Caco-2 (cell line): ENCODE data around the gene ITGA11. TPM values are rescaled to one million over a fixed set of nuclear protein-coding genes. Genes with fewer than 3 reads are reported as not detected.

ENCODE experiments used
- BruUV-seq: library from RNA; stranded (reverse); fragments of 400-500 nt; replicated peaks from 2 replicates; lab custom pipeline; 2021; lab: Mats Ljungman, UMichigan
- CTCF ChIA-PET: fragments of 300-600 bp; sonication (Branson Sonifier 250); formaldehyde crosslinking; loops from one replicate; lab custom pipeline; 2022; ENCODE audit warnings: antibody characterized with exemption; lab: Charles Lee
- POLR2A ChIA-PET: fragments of 300-600 bp; sonication (Branson Sonifier 250); formaldehyde crosslinking; loops from one replicate; lab custom pipeline; 2022; ENCODE audit warnings: antibody characterized with exemption; lab: Charles Lee
- DNase-seq, 2 experiments: peaks; one replicate each; pipeline versions ENCODE4 v3.0.0 to v3.0.0-alpha.2; 2020 to 2022
- H3K27me3 ChIP-seq: replicated peaks from 2 replicates; pipeline ENCODE4 v1.6.0; 2011; ENCODE audit warnings: low read length; ENCODE audit not compliant: control insufficient read depth, insufficient read depth
- H3K36me3 ChIP-seq: 2 replicates; pipeline ENCODE4 v1.5.1; 2011; ENCODE audit warnings: low read length; ENCODE audit not compliant: control insufficient read depth, insufficient read depth
- H3K4me1 ChIP-seq: fragments of 250-450 bp; sonication (Bioruptor Pico); 2 replicates; pipeline ENCODE4 v1.5.1; 2020; ENCODE audit warnings: mild to moderate bottlenecking
- H3K4me3 ChIP-seq: 2 replicates; pipeline ENCODE4 v1.5.1; 2011; ENCODE audit warnings: low read depth, mild to moderate bottlenecking, control low read depth, low read length
- H3K9me3 ChIP-seq: fragments of 250-450 bp; sonication (Bioruptor Pico); 2 replicates; pipeline ENCODE4 v1.5.1; 2020; ENCODE audit warnings: mild to moderate bottlenecking, moderate library complexity
- H3K27ac Mint-ChIP-seq: one replicate; pipeline ENCODE4 v1.8.0; 2022; ENCODE audit warnings: mixed read lengths; ENCODE audit not compliant: unreplicated experiment
- H3K27me3 Mint-ChIP-seq: one replicate; pipeline ENCODE4 v1.8.0; 2022; ENCODE audit warnings: mixed read lengths; ENCODE audit not compliant: insufficient read depth, unreplicated experiment
- H3K36me3 Mint-ChIP-seq: one replicate; pipeline ENCODE4 v1.8.0; 2022; ENCODE audit warnings: mild to moderate bottlenecking, mixed read lengths; ENCODE audit not compliant: insufficient read depth, unreplicated experiment
- H3K4me1 Mint-ChIP-seq: one replicate; pipeline ENCODE4 v1.8.0; 2022; ENCODE audit warnings: low read depth, mixed read lengths; ENCODE audit not compliant: unreplicated experiment
- H3K4me3 Mint-ChIP-seq: one replicate; pipeline ENCODE4 v1.8.0; 2022; ENCODE audit warnings: mild to moderate bottlenecking, moderate library complexity, mixed read lengths; ENCODE audit not compliant: unreplicated experiment
- H3K9me3 Mint-ChIP-seq: one replicate; pipeline ENCODE4 v1.8.0; 2022; ENCODE audit warnings: mixed read lengths; ENCODE audit not compliant: unreplicated experiment
- CTCF ChIP-seq, 2 experiments: fragments of 200-600 bp in 1 of 2; IDR thresholded peaks; 1 replicate in 1 of 2; 2 replicates in 1 of 2; pipeline versions ENCODE4 v1.5.1 to v1.8.0; 2011 to 2022; ENCODE audit warnings: antibody characterized with exemption in 1 of 2, control low read depth in 1 of 2, inconsistent platforms in 1 of 2, low read depth in 1 of 2, low read length in 1 of 2, mild to moderate bottlenecking in 1 of 2, moderate library complexity in 1 of 2; ENCODE audit not compliant: insufficient read depth in 1 of 2, severe bottlenecking in 1 of 2, unreplicated experiment in 1 of 2
- intact Hi-C: fragments of 100-400 bp; cut with micrococcal nuclease; formaldehyde crosslinking; loops from one replicate; pipeline ENCODE4 v1.10.0; 2022; ENCODE audit not compliant: unreplicated experiment
- total RNA-seq: library from RNA; stranded (reverse); gene quantifications from 2 replicates; pipeline ENCODE4 v1.2.3, GENCODE V29; 2022

ITGA11 gene
- total RNA-seq, 1 experiment from 2014 or later, result 0.18 TPM

- H3K4me1 ChIP-seq, result no peaks in the 10 kb centered on the region; the same call in 1 of the 2 replicates
- no peaks in the 10 kb centered on the region for H3K27me3 ChIP-seq
- intact Hi-C loops, result no loop called here
- Mint-ChIP-seq H3K9me3 (no peaks in the 10 kb centered on the region), H3K4me1 (no peaks in the 10 kb centered on the region), H3K4me3 (no peak overlapping the region), H3K27me3 (no peaks in the 10 kb centered on the region), H3K27ac (no peak overlapping the region), H3K36me3 (no peaks in the 10 kb centered on the region)
- H3K9me3 ChIP-seq, result no peaks in the 10 kb centered on the region
- no peak overlapping the region for H3K4me3 ChIP-seq
- TF ChIP-seq CTCF (IDR thresholded peaks at IDR 0.05; ENCODE audit: insufficient read depth in 1 of 2, low read depth in 1 of 2, low read length in 1 of 2, severe bottlenecking in 1 of 2, unreplicated experiment in 1 of 2), result no peak
- DNase-seq, result peak in 1 of 2 experiments; percentile 8
- CTCF ChIA-PET, result interaction anchor here (0.6 kb wide), 1 partner anchor 310 kb away, joined by 3 read pairs; no protein-coding TSS in a partner anchor
- POLR2A ChIA-PET, result no interaction called here
- no TSS peak for BruUV-seq
- no peaks in the 10 kb centered on the region for H3K36me3 ChIP-seq
Observed at GRCh38 chr15:68408971-68409370, 23.0 kb downstream of the ITGA11 start.

GRCh38 chr15:68407886-68408881, 23.8 kb downstream of the ITGA11 start:
- ChIA-PET CTCF (interaction anchor here (0.6 kb wide), 1 partner anchor 309 kb away, joined by 3 read pairs; no protein-coding TSS in a partner anchor), POLR2A (no interaction called here)
- H3K36me3 ChIP-seq, result no peaks in the 10 kb centered on the region
- BruUV-seq, result no TSS peak
- H3K27me3 Mint-ChIP-seq, result no peaks in the 10 kb centered on the region
- DNase-seq, result peak in 1 of 2 experiments; percentile 19
- H3K9me3 Mint-ChIP-seq, result no peaks in the 10 kb centered on the region
- intact Hi-C loops, result no loop called here
- no peaks in the 10 kb centered on the region for H3K27me3 ChIP-seq
- no peak overlapping the region for H3K27ac Mint-ChIP-seq
- no peaks in the 10 kb centered on the region for H3K9me3 ChIP-seq
- no peak overlapping the region for H3K4me3 ChIP-seq
- H3K4me1 Mint-ChIP-seq, result no peaks in the 10 kb centered on the region
- H3K4me3 Mint-ChIP-seq, result no peak overlapping the region
- H3K4me1 ChIP-seq, result no peaks in the 10 kb centered on the region; the same call in 1 of the 2 replicates
- TF ChIP-seq CTCF (IDR thresholded peaks at IDR 0.05; ENCODE audit: insufficient read depth in 1 of 2, low read depth in 1 of 2, low read length in 1 of 2, severe bottlenecking in 1 of 2, unreplicated experiment in 1 of 2), result no peak
- H3K36me3 Mint-ChIP-seq, result no peaks in the 10 kb centered on the region

- H3K4me3 Mint-ChIP-seq, result no peak overlapping the region
- no peak for DNase-seq
Observed at GRCh38 chr15:68407141-68407885, 24.6 kb downstream of the ITGA11 start.

More at GRCh38 chr15:68407141-68407885, 24.6 kb downstream of the ITGA11 start:
- Histone ChIP-seq H3K4me3 (no peak overlapping the region), H3K9me3 (no peaks in the 10 kb centered on the region), H3K36me3 (no peaks in the 10 kb centered on the region), H3K27me3 (no peaks in the 10 kb centered on the region), H3K4me1 (no peaks in the 10 kb centered on the region; the same call in 1 of the 2 replicates)
- no peaks in the 10 kb centered on the region for H3K4me1 Mint-ChIP-seq
- H3K27me3 Mint-ChIP-seq, result no peaks in the 10 kb centered on the region
- no TSS peak for BruUV-seq
- intact Hi-C loops, result no loop called here
- H3K9me3 Mint-ChIP-seq, result no peaks in the 10 kb centered on the region
- ChIA-PET CTCF (no interaction called here), POLR2A (no interaction called here)
- H3K27ac Mint-ChIP-seq, result no peak overlapping the region
- TF ChIP-seq CTCF (IDR thresholded peaks at IDR 0.05; ENCODE audit: insufficient read depth in 1 of 2, low read depth in 1 of 2, low read length in 1 of 2, severe bottlenecking in 1 of 2, unreplicated experiment in 1 of 2), result no peak
- H3K36me3 Mint-ChIP-seq, result no peaks in the 10 kb centered on the region
